MM.1S (cell line): ENCODE results near the gene NRG3.

Experiments
- DNase-seq: peaks from one replicate; pipeline ENCODE4 v3.0.0-alpha.2; 2015
- H2AFZ ChIP-seq: fragments of 300-600 bp; sonication (generic); 2 replicates; pipeline ENCODE4 v1.6.0; 2016; ENCODE audit warnings: antibody characterized with exemption, low read length
- H3F3A ChIP-seq: fragments of 300-600 bp; sonication (generic); 2 replicates; pipeline ENCODE4 v1.6.1; 2016; ENCODE audit warnings: mild to moderate bottlenecking, antibody characterized with exemption, low read length, moderate library complexity, mixed read lengths; ENCODE audit not compliant: insufficient read depth
- H3K27ac ChIP-seq: fragments of 300-600 bp; sonication (generic); 2 replicates; pipeline ENCODE4 v1.5.1; 2016; ENCODE audit warnings: mild to moderate bottlenecking, low read length
- H3K27me3 ChIP-seq: fragments of 300-600 bp; sonication (generic); replicated peaks from 2 replicates; pipeline ENCODE4 v1.6.0; 2016; ENCODE audit warnings: low read length; ENCODE audit not compliant: insufficient read depth
- H3K36me3 ChIP-seq: fragments of 300-600 bp; sonication (generic); replicated peaks from 2 replicates; pipeline ENCODE4 v1.6.1; 2016; ENCODE audit warnings: mild to moderate bottlenecking, low read length, mixed read lengths; ENCODE audit not compliant: insufficient read depth
- H3K4me1 ChIP-seq: fragments of 300-600 bp; sonication (generic); 2 replicates; pipeline ENCODE4 v1.6.1; 2016; ENCODE audit warnings: low read length, mixed read lengths
- H3K4me2 ChIP-seq: fragments of 300-600 bp; sonication (generic); 2 replicates; pipeline ENCODE4 v1.6.0; 2016; ENCODE audit warnings: low read depth, low read length
- H3K4me3 ChIP-seq: fragments of 300-600 bp; sonication (generic); 2 replicates; pipeline ENCODE4 v1.5.1; 2016; ENCODE audit warnings: low read length, mixed read lengths
- H3K79me2 ChIP-seq: fragments of 300-600 bp; sonication (generic); 2 replicates; pipeline ENCODE4 v1.6.1; 2016; ENCODE audit warnings: mixed run types, low read length, mixed read lengths
- H3K9ac ChIP-seq: fragments of 300-600 bp; sonication (generic); 2 replicates; pipeline ENCODE4 v1.6.1; 2016; ENCODE audit warnings: low read length, mixed read lengths
- H3K9me2 ChIP-seq: fragments of 300-600 bp; sonication (generic); replicated peaks from 2 replicates; pipeline ENCODE4 v1.6.1; 2016; ENCODE audit warnings: mild to moderate bottlenecking, low read length, mixed read lengths; ENCODE audit not compliant: insufficient read depth
- H3K9me3 ChIP-seq: fragments of 300-600 bp; sonication (generic); replicated peaks from 2 replicates; pipeline ENCODE4 v1.6.1; 2016; ENCODE audit warnings: mild to moderate bottlenecking, low read length, mixed read lengths; ENCODE audit not compliant: insufficient read depth
- H4K20me1 ChIP-seq: fragments of 300-600 bp; sonication (generic); 2 replicates; pipeline ENCODE4 v1.6.1; 2016; ENCODE audit warnings: mild to moderate bottlenecking, low read length, moderate library complexity, mixed read lengths; ENCODE audit not compliant: insufficient read depth
- EZH2 ChIP-seq: fragments of 300-600 bp; sonication (generic); optimal IDR thresholded peaks from 2 replicates; pipeline ENCODE3; 2017; ENCODE audit warnings: low read depth, mild to moderate bottlenecking, antibody characterized with exemption, low read length, mixed read lengths
- EZH2phosphoT487 ChIP-seq: fragments of 300-600 bp; sonication (generic); IDR thresholded peaks from 2 replicates; pipeline ENCODE4 v1.6.1; 2018; ENCODE audit warnings: antibody characterized with exemption, low read length
- TF ChIP-seq, protein P1 (sequence below): fragments of 300-600 bp; sonication (generic); IDR thresholded peaks from 2 replicates; pipeline ENCODE4 v1.5.1; 2016; ENCODE audit warnings: antibody characterized with exemption, low read length, mixed read lengths

NRG3 gene

DNA sequence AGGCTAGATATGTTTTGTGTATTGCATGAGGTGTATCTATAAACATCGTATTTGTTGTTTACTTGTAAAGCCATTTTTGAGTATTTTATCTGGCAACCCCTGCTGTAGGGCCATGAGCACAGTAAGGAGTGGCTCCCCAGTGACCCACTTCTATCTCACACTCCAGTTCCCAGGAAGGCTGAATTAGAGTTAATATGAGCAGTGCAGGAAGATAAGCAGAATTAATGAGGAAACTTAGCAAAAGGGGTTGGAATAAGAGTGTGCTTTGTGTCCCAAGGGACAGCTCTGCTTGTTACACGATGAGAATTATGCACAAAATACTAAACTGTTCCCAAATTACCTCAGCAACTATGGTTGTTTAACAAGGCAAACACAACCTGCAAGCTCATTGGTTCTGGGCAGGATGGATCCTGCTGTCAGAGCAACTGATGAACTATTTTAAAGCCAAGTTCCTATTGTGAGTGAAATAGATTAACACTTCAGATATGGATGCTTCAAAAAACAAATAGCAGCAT, 1005.8 kb downstream of the NRG3 start:
- H3K4me2 ChIP-seq, result no peak overlapping the region
- no peak overlapping the region for H3K4me3 ChIP-seq
- H3K9me3 ChIP-seq, result no peaks in the 10 kb centered on the region
- no peak overlapping the region for H3K9ac ChIP-seq
- H3K79me2 ChIP-seq, result no peaks in the 10 kb centered on the region
- H3K27ac ChIP-seq, result no peak overlapping the region
- no peak for DNase-seq
- H3F3A ChIP-seq, result no peaks in the 10 kb centered on the region
- no peaks in the 10 kb centered on the region for H3K4me1 ChIP-seq
- no peaks in the 10 kb centered on the region for H3K36me3 ChIP-seq
- H3K27me3 ChIP-seq, result no peaks in the 10 kb centered on the region
- no peaks in the 10 kb centered on the region for H3K9me2 ChIP-seq
- H4K20me1 ChIP-seq, result no peaks in the 10 kb centered on the region
- TF ChIP-seq EZH2phosphoT487, result no peak
- TF ChIP-seq, protein P1, sequence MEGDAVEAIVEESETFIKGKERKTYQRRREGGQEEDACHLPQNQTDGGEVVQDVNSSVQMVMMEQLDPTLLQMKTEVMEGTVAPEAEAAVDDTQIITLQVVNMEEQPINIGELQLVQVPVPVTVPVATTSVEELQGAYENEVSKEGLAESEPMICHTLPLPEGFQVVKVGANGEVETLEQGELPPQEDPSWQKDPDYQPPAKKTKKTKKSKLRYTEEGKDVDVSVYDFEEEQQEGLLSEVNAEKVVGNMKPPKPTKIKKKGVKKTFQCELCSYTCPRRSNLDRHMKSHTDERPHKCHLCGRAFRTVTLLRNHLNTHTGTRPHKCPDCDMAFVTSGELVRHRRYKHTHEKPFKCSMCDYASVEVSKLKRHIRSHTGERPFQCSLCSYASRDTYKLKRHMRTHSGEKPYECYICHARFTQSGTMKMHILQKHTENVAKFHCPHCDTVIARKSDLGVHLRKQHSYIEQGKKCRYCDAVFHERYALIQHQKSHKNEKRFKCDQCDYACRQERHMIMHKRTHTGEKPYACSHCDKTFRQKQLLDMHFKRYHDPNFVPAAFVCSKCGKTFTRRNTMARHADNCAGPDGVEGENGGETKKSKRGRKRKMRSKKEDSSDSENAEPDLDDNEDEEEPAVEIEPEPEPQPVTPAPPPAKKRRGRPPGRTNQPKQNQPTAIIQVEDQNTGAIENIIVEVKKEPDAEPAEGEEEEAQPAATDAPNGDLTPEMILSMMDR, result no peak
- no peak for TF ChIP-seq EZH2
- H2AFZ ChIP-seq, result no peak overlapping the region

DNA sequence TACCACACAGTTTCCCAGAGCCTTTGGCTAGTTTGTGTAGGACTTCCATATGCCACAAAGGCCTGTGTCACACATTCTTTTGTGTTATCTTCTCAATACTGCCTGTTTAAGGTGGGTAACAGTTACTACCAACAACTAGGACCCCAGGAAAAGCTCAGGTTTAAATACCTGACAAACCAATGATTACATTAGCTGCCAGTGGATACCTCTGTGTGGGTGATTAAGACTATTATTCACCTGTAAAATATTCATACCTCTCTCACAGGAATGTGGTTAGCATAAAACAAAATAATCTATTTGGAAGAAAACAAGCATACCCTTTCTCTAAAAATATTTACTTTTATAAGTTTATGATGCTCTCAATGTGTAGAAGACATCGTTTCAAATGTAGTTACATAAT, 1007.7 kb downstream of the NRG3 start:
- Histone ChIP-seq H3K27me3 (no peaks in the 10 kb centered on the region), H3K4me1 (no peaks in the 10 kb centered on the region), H3K79me2 (no peaks in the 10 kb centered on the region), H4K20me1 (no peaks in the 10 kb centered on the region), H2AFZ (no peak overlapping the region), H3K36me3 (no peaks in the 10 kb centered on the region), H3K4me3 (no peak overlapping the region), H3K9me2 (no peaks in the 10 kb centered on the region), H3K4me2 (no peak overlapping the region), H3K9ac (no peak overlapping the region), H3K9me3 (no peaks in the 10 kb centered on the region), H3F3A (no peaks in the 10 kb centered on the region), H3K27ac (no peak overlapping the region)
- no peak for DNase-seq
- TF ChIP-seq, protein P1, result no peak
- no peak for TF ChIP-seq EZH2phosphoT487
- no peak for TF ChIP-seq EZH2

DNA sequence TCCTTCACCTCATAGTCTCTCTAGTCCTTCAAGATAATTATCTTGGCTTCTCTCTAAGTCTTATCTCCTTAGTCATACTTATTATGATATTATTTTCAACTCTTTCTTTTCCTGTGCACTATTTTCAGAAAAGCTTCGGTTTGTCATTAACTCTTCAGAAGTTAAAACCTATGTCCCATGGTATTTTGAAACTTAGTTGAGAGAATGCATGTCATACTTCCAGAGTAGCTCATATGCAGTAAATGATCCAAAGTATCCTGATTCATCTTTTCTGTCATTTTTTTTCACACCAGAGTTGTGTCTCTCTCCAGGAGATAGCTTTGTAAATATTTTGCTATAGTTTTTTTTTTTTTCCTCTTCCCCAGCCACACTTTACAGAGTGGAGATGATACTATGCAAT, 1008.6 kb downstream of the NRG3 start:
- no peaks in the 10 kb centered on the region for H3K27me3 ChIP-seq
- H3K9me2 ChIP-seq, result no peaks in the 10 kb centered on the region
- H3K9ac ChIP-seq, result no peak overlapping the region
- H3K79me2 ChIP-seq, result no peaks in the 10 kb centered on the region
- no peaks in the 10 kb centered on the region for H4K20me1 ChIP-seq
- no peaks in the 10 kb centered on the region for H3K4me1 ChIP-seq
- H3K4me3 ChIP-seq, result no peak overlapping the region
- no peak overlapping the region for H3K4me2 ChIP-seq
- H3F3A ChIP-seq, result no peaks in the 10 kb centered on the region
- no peak overlapping the region for H2AFZ ChIP-seq
- H3K36me3 ChIP-seq, result no peaks in the 10 kb centered on the region
- H3K9me3 ChIP-seq, result no peaks in the 10 kb centered on the region
- no peak for DNase-seq
- no peak for TF ChIP-seq EZH2phosphoT487
- H3K27ac ChIP-seq, result no peak overlapping the region

DNA sequence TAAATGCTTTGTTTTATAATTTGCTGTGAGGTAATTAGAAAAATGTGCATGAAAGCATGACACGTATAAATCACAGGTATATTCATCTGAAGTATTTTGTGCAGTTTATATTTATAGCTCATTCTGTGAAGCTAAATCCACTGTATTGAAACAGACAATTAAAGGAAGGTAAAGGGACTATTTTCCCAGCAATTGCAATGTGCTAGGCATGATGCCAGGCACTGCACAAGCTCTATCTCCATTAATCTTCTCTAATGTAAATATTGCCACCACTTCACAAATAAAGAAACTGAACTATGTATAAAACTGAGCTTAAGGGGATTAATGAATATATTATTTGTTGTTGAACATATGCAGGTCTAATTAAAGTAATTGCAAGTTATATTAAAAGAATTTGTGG, 1012.5 kb downstream of the NRG3 start:
- no peaks in the 10 kb centered on the region for H3F3A ChIP-seq
- DNase-seq, result no peak
- no peaks in the 10 kb centered on the region for H3K36me3 ChIP-seq
- H3K4me3 ChIP-seq, result no peak overlapping the region
- H3K4me1 ChIP-seq, result no peaks in the 10 kb centered on the region
- H4K20me1 ChIP-seq, result no peaks in the 10 kb centered on the region
- H3K9ac ChIP-seq, result no peak overlapping the region
- no peak overlapping the region for H2AFZ ChIP-seq
- H3K27me3 ChIP-seq, result no peaks in the 10 kb centered on the region
- H3K4me2 ChIP-seq, result no peak overlapping the region
- TF ChIP-seq EZH2phosphoT487 (no peak), EZH2 (no peak)
- TF ChIP-seq, protein P1, result no peak
- H3K9me2 ChIP-seq, result no peaks in the 10 kb centered on the region
- no peaks in the 10 kb centered on the region for H3K9me3 ChIP-seq
- H3K27ac ChIP-seq, result no peak overlapping the region
- H3K79me2 ChIP-seq, result no peaks in the 10 kb centered on the region
